Activated T-helper 17 cell treated with anti-CD3 and anti-CD28 coated beads, Interleukin-2, amount 50 U/mL, for 72 hours (primary cell): Measurements from ENCODE around the gene FCRL5. TPM values are rescaled to one million over a fixed set of nuclear protein-coding genes. Genes with fewer than 3 reads are reported as not detected.

ENCODE experiments used
- ATAC-seq: fragments of 150-1000 bp; cut with Tn5 transposase; replicated peaks from 2 replicates; pipeline ENCODE4 v1.10.0; 2021; ENCODE audit warnings: mild to moderate bottlenecking, moderate library complexity
- H3K27ac Mint-ChIP-seq: one replicate; pipeline ENCODE4 v1.8.0; 2022; ENCODE audit warnings: mixed read lengths
- H3K27me3 Mint-ChIP-seq: one replicate; pipeline ENCODE4 v1.8.0; 2022; ENCODE audit warnings: mixed read lengths
- H3K36me3 Mint-ChIP-seq: one replicate; pipeline ENCODE4 v1.8.0; 2022; ENCODE audit warnings: low read depth, mild to moderate bottlenecking, mixed read lengths
- H3K4me1 Mint-ChIP-seq: one replicate; pipeline ENCODE4 v1.8.0; 2022; ENCODE audit warnings: mixed read lengths
- H3K4me3 Mint-ChIP-seq: one replicate; pipeline ENCODE4 v1.8.0; 2022; ENCODE audit warnings: mild to moderate bottlenecking, mixed read lengths
- H3K9me3 Mint-ChIP-seq: one replicate; pipeline ENCODE4 v1.8.0; 2022; ENCODE audit warnings: mixed read lengths
- total RNA-seq, 2 donors: library from RNA; stranded (reverse); gene quantifications; one replicate each; pipeline ENCODE4 v1.2.3, GENCODE V29; 2022

FCRL5 gene
- total RNA-seq, 2 donors from 2014 or later, result not detected

GRCh38 chr1:157512036-157512969, 40.0 kb downstream of the FCRL5 start:
- Mint-ChIP-seq H3K4me3 (no peak overlapping the region), H3K9me3 (no peaks in the 10 kb centered on the region), H3K27me3 (no peaks in the 10 kb centered on the region), H3K36me3 (no peaks in the 10 kb centered on the region), H3K27ac (no peak overlapping the region), H3K4me1 (no peaks in the 10 kb centered on the region)
- no peak for ATAC-seq

- Mint-ChIP-seq H3K27me3 (peaks cover 11% of the 10 kb centered on the region), H3K36me3 (no peaks in the 10 kb centered on the region), H3K4me1 (no peaks in the 10 kb centered on the region), H3K27ac (no peak overlapping the region), H3K4me3 (no peak overlapping the region), H3K9me3 (no peaks in the 10 kb centered on the region)
- no peak for ATAC-seq
Measured at GRCh38 chr1:157509546-157510232, 42.6 kb downstream of the FCRL5 start.

- peak; percentile 63 for ATAC-seq
- H3K4me3 Mint-ChIP-seq, result no peak overlapping the region
- no peak overlapping the region for H3K27ac Mint-ChIP-seq
- H3K9me3 Mint-ChIP-seq, result no peaks in the 10 kb centered on the region
- H3K36me3 Mint-ChIP-seq, result no peaks in the 10 kb centered on the region
- no peaks in the 10 kb centered on the region for H3K4me1 Mint-ChIP-seq
- peaks cover 15% of the 10 kb centered on the region for H3K27me3 Mint-ChIP-seq
Measured at GRCh38 chr1:157505481-157506272, 46.6 kb downstream of the FCRL5 start.

- no peak overlapping the region for H3K27ac Mint-ChIP-seq
- H3K9me3 Mint-ChIP-seq, result no peaks in the 10 kb centered on the region
- no peak for ATAC-seq
- no peaks in the 10 kb centered on the region for H3K4me1 Mint-ChIP-seq
- H3K27me3 Mint-ChIP-seq, result peaks cover 19% of the 10 kb centered on the region
- no peak overlapping the region for H3K4me3 Mint-ChIP-seq
- no peaks in the 10 kb centered on the region for H3K36me3 Mint-ChIP-seq
Measured at GRCh38 chr1:157504646-157505045, 47.7 kb downstream of the FCRL5 start.

- no peak overlapping the region for H3K4me3 Mint-ChIP-seq
- ATAC-seq, result no peak
- peaks cover 4% of the 10 kb centered on the region for H3K4me1 Mint-ChIP-seq
- no peaks in the 10 kb centered on the region for H3K36me3 Mint-ChIP-seq
- H3K27ac Mint-ChIP-seq, result no peak overlapping the region
- peaks cover 13% of the 10 kb centered on the region for H3K27me3 Mint-ChIP-seq
- H3K9me3 Mint-ChIP-seq, result no peaks in the 10 kb centered on the region
Measured at GRCh38 chr1:157499521-157499920, 52.8 kb downstream of the FCRL5 start.

- Mint-ChIP-seq H3K4me3 (no peak overlapping the region), H3K27me3 (peaks cover 19% of the 10 kb centered on the region), H3K36me3 (no peaks in the 10 kb centered on the region), H3K4me1 (peaks cover 4% of the 10 kb centered on the region), H3K9me3 (no peaks in the 10 kb centered on the region), H3K27ac (no peak overlapping the region)
- no peak for ATAC-seq
Measured at GRCh38 chr1:157498736-157499090, 53.6 kb downstream of the FCRL5 start.

GRCh38 chr1:157497987-157498735, 54.2 kb downstream of the FCRL5 start:
- ATAC-seq, result no peak

GRCh38 chr1:157497284-157497683, 55.0 kb downstream of the FCRL5 start:
- no peak for ATAC-seq
- H3K4me1 Mint-ChIP-seq, result peaks cover 4% of the 10 kb centered on the region
- no peaks in the 10 kb centered on the region for H3K9me3 Mint-ChIP-seq
- no peak overlapping the region for H3K27ac Mint-ChIP-seq
- H3K4me3 Mint-ChIP-seq, result no peak overlapping the region
- no peaks in the 10 kb centered on the region for H3K36me3 Mint-ChIP-seq
- peaks cover 31% of the 10 kb centered on the region for H3K27me3 Mint-ChIP-seq

More at GRCh38 chr1:157497987-157498735, 54.2 kb downstream of the FCRL5 start:
- Mint-ChIP-seq H3K27me3 (peaks cover 24% of the 10 kb centered on the region), H3K4me3 (no peak overlapping the region), H3K9me3 (no peaks in the 10 kb centered on the region), H3K4me1 (peaks cover 4% of the 10 kb centered on the region), H3K36me3 (no peaks in the 10 kb centered on the region), H3K27ac (no peak overlapping the region)

- ATAC-seq, result peak; percentile 48
- no peaks in the 10 kb centered on the region for H3K36me3 Mint-ChIP-seq
- no peak overlapping the region for H3K27ac Mint-ChIP-seq
- no peaks in the 10 kb centered on the region for H3K9me3 Mint-ChIP-seq
- peaks cover 4% of the 10 kb centered on the region for H3K4me1 Mint-ChIP-seq
- H3K27me3 Mint-ChIP-seq, result peaks cover 32% of the 10 kb centered on the region
- no peak overlapping the region for H3K4me3 Mint-ChIP-seq
Measured at GRCh38 chr1:157496121-157496526, 56.2 kb downstream of the FCRL5 start.

- H3K27ac Mint-ChIP-seq, result no peak overlapping the region
- H3K4me3 Mint-ChIP-seq, result no peak overlapping the region
- peaks cover 4% of the 10 kb centered on the region for H3K4me1 Mint-ChIP-seq
- no peaks in the 10 kb centered on the region for H3K36me3 Mint-ChIP-seq
- ATAC-seq, result no peak
- no peaks in the 10 kb centered on the region for H3K9me3 Mint-ChIP-seq
- H3K27me3 Mint-ChIP-seq, result peaks cover 33% of the 10 kb centered on the region
Measured at GRCh38 chr1:157495285-157495684, 57.0 kb downstream of the FCRL5 start.

GRCh38 chr1:157494093-157494492, 58.2 kb downstream of the FCRL5 start:
- Mint-ChIP-seq H3K4me3 (no peak overlapping the region), H3K4me1 (peaks cover 4% of the 10 kb centered on the region), H3K27me3 (peaks cover 29% of the 10 kb centered on the region), H3K36me3 (no peaks in the 10 kb centered on the region), H3K27ac (no peak overlapping the region), H3K9me3 (no peaks in the 10 kb centered on the region)
- no peak for ATAC-seq

GRCh38 chr1:157490467-157491165, 61.7 kb downstream of the FCRL5 start:
- Mint-ChIP-seq H3K4me1 (no peaks in the 10 kb centered on the region), H3K27ac (no peak overlapping the region), H3K27me3 (peaks cover 31% of the 10 kb centered on the region), H3K9me3 (no peaks in the 10 kb centered on the region), H3K4me3 (no peak overlapping the region), H3K36me3 (no peaks in the 10 kb centered on the region)
- peak; percentile 32 for ATAC-seq

GRCh38 chr1:157488156-157488555, 64.2 kb downstream of the FCRL5 start:
- Mint-ChIP-seq H3K4me1 (no peaks in the 10 kb centered on the region), H3K9me3 (no peaks in the 10 kb centered on the region), H3K36me3 (no peaks in the 10 kb centered on the region), H3K27ac (no peak overlapping the region), H3K27me3 (peaks cover 17% of the 10 kb centered on the region), H3K4me3 (no peak overlapping the region)
- ATAC-seq, result no peak
